Islet of Langerhans (tissue), 1 donor: ENCODE results near the gene PSMD2.
"Not testable (repeated sequence)": the region's sequence is repeated elsewhere in the genome, so short reads cannot be mapped to it uniquely, and the experiment has no call there.

ENCODE experiments used
- FAIRE-seq: peaks from one replicate; lab custom pipeline; 2011; peaks lifted over from hg19 to GRCh38; lab: Jason Lieb, UNC

The PSMD2 gene

GRCh38 chr3:184339451-184340135, 40.6 kb downstream of the PSMD2 start:
- FAIRE-seq = not testable (repeated sequence)

- FAIRE-seq = no peak
These were observed 42.9 kb downstream of the PSMD2 start for GRCh38 chr3:184341925-184342324.

- no peak for FAIRE-seq
These were observed 44.3 kb downstream of the PSMD2 start for GRCh38 chr3:184343200-184343876.

- FAIRE-seq = no peak
These were observed 45.7 kb downstream of the PSMD2 start for GRCh38 chr3:184344579-184345316.

GRCh38 chr3:184345317-184346144, 46.5 kb downstream of the PSMD2 start:
- FAIRE-seq = no peak

DNA sequence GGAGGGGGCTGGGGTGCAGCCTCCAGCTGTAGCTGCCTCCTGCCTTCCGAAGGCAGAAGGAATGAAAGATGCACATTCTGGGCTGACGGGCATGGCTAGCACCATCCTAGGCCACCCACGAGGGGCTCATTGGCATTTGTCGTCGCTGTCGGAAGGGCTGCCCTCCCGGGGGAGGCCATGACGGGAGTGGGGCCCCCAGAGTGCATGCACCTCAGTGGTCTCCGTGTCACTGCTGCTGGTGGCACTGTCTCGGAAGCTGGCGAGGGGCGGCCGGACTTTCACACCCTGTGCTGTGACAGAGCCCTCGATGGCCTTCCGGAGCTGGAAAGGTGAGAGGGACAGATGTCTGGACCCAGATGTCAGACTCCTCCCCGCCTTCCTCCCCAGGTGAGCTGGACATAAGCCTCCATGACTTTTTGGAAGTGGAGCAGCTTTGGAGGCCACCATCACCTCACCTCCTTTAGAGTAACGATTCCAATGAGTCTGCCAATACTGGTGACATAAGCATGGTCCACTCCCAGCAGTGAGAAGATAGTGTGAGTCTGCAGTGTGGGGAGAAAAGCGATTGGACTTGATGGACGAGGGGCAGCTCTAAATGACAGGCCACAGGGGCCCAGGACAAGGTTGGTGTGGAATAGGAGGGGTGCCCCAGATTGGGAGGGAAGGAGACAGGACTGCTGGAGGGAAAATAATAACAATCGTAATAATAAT, 47.6 kb downstream of the PSMD2 start:
- FAIRE-seq = no peak

GRCh38 chr3:184347321-184348056, 48.4 kb downstream of the PSMD2 start:
- no peak for FAIRE-seq

DNA sequence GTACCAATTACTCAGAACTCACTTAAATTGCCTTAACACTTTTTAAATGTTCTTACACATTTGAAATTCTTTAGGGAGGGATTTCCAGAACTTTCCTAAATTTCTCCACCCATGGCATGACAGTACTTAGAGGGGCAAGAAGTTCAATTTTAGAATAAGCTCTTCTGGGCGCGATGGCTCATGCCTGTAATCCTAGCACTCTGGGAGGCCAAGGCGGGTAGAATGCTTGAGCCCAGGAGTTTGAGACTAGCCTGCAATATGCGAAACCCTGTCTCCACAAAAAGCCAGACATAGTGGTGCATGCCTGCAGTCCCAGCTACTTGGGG, 49.0 kb downstream of the PSMD2 start:
- FAIRE-seq = no peak

DNA sequence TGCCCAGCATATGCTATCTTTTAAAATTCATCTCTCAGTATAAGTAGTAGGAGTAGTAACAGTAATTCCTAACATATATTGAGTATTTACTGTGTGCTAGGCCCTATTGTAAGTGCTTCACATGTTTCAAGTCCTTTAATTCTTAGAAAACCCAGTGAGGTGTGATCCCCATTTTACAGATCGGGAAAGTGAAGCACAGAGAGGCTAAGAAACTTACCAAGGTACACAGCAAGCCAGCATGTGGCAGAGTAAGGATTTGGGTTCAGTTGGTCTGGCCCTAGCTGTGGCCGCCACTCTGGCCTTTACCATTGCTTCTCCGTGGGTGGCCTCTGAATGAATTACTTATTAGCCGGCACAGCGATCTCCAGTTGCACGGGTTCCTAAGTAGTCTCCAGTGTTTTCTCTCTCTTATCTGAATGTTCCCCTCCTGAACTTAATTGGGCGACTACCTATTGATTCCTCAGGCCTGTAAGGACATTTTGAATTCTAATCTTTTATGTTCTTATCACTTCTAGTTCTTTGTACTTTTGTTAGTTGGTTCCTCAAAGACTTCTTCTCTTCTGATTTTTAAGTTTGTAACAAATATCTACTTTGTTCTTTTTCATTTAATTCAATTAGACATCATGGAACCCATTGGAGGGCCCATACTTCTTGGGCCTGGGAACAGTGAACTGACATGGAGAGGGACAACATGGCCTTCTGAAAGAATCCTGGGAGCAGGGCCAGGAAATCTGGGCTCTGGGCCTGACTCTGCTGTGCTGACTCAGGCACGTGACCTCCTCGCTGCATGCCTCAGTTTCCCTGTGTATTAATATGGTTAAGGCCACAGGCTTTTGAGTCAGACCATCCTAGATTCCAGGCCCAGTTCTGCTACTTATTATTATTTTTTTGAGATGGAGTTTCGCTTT, 50.8 kb downstream of the PSMD2 start:
- FAIRE-seq = no peak

DNA sequence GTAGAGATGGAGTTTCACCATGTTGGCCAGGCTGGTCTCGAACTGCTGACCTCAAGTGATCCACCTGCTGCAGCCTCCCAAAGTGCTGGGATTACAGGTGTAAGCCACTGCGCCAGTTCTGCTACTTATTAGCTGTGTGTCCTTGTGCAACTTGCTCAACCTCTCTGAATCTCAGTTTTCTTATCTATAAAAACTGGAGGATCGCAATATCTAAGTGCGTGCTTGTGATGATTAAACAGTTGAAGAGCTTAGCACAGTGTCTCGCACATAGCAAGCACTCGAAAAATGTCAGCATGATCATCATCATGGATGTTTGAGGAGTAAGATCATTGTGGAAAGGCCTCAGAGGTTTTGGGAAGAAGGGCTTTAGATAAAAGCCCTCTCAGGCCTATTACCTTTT, 51.6 kb downstream of the PSMD2 start:
- FAIRE-seq = no peak

DNA sequence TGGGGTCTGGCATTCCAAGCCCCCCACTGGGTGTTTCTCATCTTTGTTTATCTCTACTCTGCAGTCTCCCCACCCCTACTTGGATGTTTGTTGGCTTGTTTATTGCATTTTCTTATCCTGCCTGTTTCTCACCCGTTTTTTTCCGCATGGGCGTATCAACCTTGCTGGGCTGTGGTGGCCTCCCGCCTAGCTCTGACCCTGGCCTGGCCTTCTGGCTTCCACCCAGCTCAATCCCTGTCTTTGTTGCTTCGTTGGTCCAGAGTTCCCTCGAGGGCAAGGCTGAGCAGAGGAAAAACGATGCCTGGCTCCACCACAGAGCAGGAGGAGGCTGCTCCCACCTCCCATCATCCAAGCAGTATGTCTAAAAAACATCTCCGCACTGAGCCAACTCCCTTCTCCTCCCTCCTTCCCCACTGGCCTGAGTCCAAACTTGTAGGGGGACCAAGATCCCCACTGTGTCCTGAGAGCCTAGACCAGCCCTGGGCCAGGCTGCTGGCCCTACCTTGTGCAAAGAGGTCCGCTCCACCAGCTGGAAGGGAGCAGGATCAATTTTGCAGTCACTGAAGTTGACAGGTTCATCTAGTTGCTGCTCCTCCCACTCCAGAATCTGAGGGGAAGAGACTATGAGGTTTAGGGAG, 52.6 kb downstream of the PSMD2 start:
- FAIRE-seq = no peak

DNA sequence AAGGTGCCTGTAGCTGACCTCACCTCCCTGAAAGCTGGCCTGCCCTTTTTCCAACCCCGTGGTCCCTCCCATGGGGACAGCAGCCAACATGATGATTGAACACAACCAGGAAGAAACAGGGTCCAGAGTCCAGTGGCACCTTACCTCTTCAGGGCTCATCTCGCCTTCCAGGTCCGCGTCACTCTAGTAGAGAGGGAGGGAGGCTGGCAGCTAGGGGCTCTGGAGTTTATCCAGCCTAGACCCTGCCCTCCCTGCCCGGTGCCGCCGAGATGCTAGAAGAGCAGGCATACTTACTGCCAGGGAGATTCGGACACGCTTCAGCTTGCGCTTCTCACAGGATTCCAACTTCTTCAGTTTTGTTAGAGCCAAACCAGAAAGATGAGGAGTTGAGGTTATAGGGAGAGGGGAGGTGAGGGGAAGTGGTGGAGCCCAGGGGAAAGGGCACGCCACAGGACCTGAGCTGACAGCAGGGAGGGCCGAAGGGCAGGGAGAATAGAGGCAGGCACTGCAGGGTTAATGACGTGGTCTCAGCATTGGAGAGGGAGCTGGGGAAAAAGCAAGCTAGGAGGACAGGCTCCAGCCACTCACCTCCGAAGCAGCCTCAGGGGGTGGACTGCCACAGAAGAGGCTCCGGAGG, 53.2 kb downstream of the PSMD2 start:
- FAIRE-seq = no peak

DNA sequence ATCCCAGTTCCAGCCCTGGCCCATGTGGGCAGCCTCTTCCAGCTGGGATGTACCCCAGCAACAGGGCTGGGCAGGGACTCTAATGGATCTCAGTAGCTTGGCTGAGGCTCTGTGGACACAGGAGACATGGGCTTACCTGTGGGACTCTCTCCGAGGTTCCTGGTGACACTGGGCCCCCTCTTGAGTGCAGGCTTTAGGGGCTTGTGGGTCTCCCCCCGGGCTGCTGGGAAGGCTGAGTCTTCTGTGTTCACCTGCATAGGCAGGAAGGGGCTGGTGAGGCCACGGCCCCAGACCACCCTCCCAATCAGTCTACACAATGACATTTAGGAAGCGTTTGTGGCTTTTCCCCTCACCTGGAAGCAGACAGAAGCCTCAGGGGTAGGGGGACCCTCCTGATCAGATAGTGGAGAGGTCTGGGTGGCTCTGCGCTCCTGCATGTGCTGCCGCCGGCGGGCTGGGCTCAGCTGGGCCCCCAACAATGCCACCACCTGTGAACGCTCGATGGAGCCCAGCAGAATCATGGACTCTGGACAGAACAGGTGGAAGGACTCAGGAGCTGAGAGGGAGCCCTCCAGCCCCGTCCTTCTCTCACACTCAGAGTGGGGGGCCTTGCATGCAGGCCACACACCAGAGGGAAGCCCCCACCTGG, 54.0 kb downstream of the PSMD2 start:
- no peak for FAIRE-seq

DNA sequence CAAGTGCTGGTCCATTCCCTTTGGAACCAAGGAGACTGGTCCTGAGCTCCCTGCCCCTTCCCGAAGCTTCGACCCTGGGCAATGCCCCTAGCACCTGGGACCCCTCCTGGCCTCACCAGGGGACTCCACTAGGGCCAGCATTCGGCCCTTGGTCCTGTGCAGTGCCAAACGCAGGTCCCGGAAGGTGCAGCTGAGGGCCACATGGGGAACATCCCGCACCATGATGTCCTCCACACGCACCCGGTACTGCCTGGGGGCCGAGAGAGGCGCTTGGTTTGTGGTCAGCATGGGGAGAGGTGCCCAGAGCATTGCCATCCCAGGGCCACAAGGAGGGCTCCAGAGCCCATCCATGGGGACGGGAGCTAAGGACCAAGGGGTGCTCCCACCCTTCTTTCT, 54.5 kb downstream of the PSMD2 start:
- no peak for FAIRE-seq

- FAIRE-seq = no peak
These were observed 55.2 kb downstream of the PSMD2 start for GRCh38 chr3:184354121-184354728.

DNA sequence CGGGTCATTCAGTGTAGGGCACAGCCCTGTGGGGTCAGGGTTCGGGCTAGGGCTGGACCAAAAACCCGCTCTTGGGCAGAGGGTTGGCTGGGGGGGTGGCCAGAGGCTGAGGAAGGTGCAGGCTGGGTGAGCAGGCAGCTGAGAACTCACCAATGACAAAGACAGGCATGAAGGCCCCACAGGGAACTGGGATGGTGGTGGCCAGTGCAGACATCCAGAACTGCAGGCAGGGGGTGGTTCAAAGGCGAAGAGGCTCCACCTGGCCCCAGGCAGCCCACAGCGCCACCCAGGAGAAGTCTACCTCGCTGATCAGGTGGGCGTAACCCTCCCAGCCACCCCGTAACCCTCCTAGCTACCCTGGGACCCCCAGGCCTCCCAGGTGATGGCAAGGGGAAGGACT, 55.7 kb downstream of the PSMD2 start:
- FAIRE-seq = no peak

DNA sequence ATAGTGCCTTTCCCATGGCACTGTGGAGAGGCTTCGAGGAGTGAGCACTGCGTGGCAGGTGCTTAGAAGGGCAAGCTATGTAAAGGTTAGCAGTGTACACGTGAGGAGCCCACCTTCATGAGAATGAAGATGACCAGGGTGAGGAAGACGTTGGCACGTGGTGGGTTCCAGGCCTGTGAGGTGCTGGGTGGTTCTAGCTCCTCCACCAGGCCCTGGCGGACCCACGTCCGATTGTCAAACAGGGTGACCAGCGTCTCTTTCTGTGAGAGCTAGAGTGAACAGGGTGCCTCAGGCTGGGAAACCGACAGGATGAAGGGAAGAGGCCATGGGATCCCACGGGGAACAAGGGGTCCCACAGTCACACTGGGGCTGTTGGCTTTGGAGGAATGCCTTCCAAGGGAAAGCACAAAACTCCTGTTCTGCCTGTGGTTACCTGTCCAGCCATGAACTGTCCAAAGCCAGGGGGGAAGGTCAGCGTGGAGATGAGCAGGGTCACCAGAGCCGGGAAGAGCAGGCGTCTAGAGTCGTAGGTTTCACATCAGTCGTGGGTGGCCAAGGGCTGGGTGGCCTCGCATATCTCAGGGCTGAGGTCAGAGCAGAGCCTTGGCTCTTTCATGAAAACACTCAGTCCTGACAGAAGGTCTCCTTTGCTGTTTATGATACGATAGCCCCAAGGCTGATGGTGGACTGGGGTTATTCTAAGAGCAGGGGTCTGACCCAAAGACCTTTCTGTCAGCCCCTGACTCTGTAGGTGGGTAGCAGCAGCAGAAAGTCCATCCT, 56.4 kb downstream of the PSMD2 start:
- FAIRE-seq = no peak
